ENCODE measurements around the gene TIGD3.

DNA sequence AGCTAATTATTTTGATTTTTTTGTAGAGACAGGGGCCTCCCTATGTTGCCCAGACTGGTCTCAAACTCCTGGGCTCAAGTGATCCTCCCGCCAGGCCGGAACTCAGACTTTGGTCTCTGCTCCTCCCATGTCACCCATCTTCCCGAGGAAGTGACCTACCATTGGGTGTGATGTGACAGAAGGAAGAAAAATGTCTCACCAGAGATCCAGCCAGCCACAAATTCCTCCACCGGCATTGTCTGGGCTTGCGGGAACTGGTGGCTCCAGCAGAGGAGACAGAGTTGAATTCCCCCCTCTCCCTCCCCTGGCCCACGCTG is 27.1 kb downstream of the TIGD3 start:
- TF ChIP-seq POLR2A (IDR thresholded peaks at IDR 0.05; ENCODE audit: low read length) (no peak), GATA1 (IDR thresholded peaks at IDR 0.05; ENCODE audit: low read depth, low read length) (no peak)
